ENCODE measurements around the gene CSRNP3. TPM values are rescaled to one million over a fixed set of nuclear protein-coding genes. Genes with fewer than 3 reads are reported as not detected.

The CSRNP3 gene
- total RNA-seq, 4 donors from 2014 or later, result 0.12 to 1.5 (median 0.93) TPM

- no peak for TF ChIP-seq CTCF (IDR thresholded peaks at IDR 0.05)
- no peak for ATAC-seq (ENCODE audit: low FRiP score)
- DNase-seq (ENCODE audit: low spot score), result no peak
These were observed 165.4 kb downstream of the CSRNP3 start for GRCh38 chr2:165634855-165635254.

GRCh38 chr2:165635532-165635931 lies 166.0 kb downstream of the CSRNP3 start:
- ATAC-seq (ENCODE audit: low FRiP score) (no peak), DNase-seq (ENCODE audit: low spot score) (no peak)

GRCh38 chr2:165636959-165637358 lies 167.5 kb downstream of the CSRNP3 start:
- ATAC-seq (ENCODE audit: low FRiP score) (no peak), DNase-seq (ENCODE audit: low spot score) (no peak)
- no peak for TF ChIP-seq CTCF (IDR thresholded peaks at IDR 0.05)

More at GRCh38 chr2:165635532-165635931, 166.0 kb downstream of the CSRNP3 start:
- no peak for TF ChIP-seq CTCF (IDR thresholded peaks at IDR 0.05)

- no peak for ATAC-seq (ENCODE audit: low FRiP score)
- no peak for DNase-seq (ENCODE audit: low spot score)
- no peak for TF ChIP-seq CTCF (IDR thresholded peaks at IDR 0.05)
These were observed 167.9 kb downstream of the CSRNP3 start for GRCh38 chr2:165637396-165637795.

GRCh38 chr2:165639504-165639903 lies 170.0 kb downstream of the CSRNP3 start:
- no peak for DNase-seq (ENCODE audit: low spot score)
- no peak for ATAC-seq (ENCODE audit: low FRiP score)
- TF ChIP-seq CTCF (IDR thresholded peaks at IDR 0.05), result no peak

DNA sequence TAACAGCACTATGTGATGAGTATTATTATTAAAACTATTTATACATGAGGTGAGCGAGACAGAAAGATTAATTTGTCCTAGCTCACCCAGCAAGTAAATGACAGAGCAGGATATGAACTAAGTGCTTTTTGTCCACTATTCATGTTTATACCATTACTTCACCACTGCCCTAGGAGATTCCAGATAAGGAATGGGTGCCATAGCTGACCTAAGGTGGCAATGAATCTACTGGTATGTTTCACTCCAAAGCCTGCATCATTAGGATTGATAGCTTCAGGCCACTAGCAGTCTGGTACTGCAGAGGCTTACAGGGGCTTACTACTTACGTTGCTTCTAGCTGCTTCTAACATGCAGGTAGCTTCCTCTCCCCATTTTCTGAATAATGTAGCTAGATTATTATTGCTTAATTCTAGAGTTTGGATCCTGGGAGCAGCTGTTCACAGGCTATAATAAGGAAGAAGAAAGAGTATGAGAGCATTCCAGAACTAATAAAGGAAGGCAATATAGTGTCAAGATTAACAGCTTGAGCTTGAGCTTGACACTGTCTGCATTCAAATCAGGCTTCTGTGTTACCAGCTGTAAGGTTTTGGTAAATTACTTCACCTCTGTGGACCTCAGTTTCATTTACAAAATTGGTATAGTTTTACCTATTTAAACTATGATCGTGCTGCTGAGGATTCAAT lies 170.9 kb downstream of the CSRNP3 start:
- ATAC-seq (ENCODE audit: low FRiP score), result no peak
- TF ChIP-seq CTCF (IDR thresholded peaks at IDR 0.05), result no peak
- DNase-seq (ENCODE audit: low spot score), result no peak
